Activated T-helper 2 cell treated with anti-CD3 and anti-CD28 coated beads, Interferon-gamma antibody, Interleukin-2, Interleukin-4, amounts not matched to agents 10 μg/mL and 5 μg/mL and 100 μg/mL, durations not matched to agents 14 hours and 24 hours and 36 hours (primary cell): ENCODE data around the gene VCX2. TPM values are rescaled to one million over a fixed set of nuclear protein-coding genes. Genes with fewer than 3 reads are reported as not detected.
"Not testable (repeated sequence)": the region's sequence is repeated elsewhere in the genome, so short reads cannot be mapped to it uniquely, and the experiment has no call there.

Source experiments
- DNase-seq: peaks from one replicate; pipeline ENCODE4 v3.0.0; 2021; ENCODE audit warnings: low spot score
- H3K27ac Mint-ChIP-seq: one replicate; pipeline ENCODE4 v1.8.0; 2021; ENCODE audit warnings: mixed read lengths
- H3K27me3 Mint-ChIP-seq: one replicate; pipeline ENCODE4 v1.8.0; 2021; ENCODE audit warnings: low read depth, mixed read lengths
- H3K36me3 Mint-ChIP-seq: one replicate; pipeline ENCODE4 v1.8.0; 2021; ENCODE audit warnings: low read depth, mixed read lengths
- H3K4me1 Mint-ChIP-seq: one replicate; pipeline ENCODE4 v1.8.0; 2021; ENCODE audit warnings: low read depth, mixed read lengths
- H3K4me3 Mint-ChIP-seq: one replicate; pipeline ENCODE4 v1.8.0; 2021; ENCODE audit warnings: low read depth, mild to moderate bottlenecking, moderate library complexity, mixed read lengths
- H3K9me3 Mint-ChIP-seq: one replicate; pipeline ENCODE4 v1.8.0; 2021; ENCODE audit warnings: mixed read lengths
- intact Hi-C: fragments of 100-400 bp; cut with micrococcal nuclease; formaldehyde crosslinking; loops from one replicate; pipeline ENCODE4 v1.15.1; 2023
- total RNA-seq: library from RNA; stranded (reverse); gene quantifications from 2 replicates; pipeline ENCODE4 v1.2.3, GENCODE V29; 2022

The VCX2 gene
- total RNA-seq = not detected in 2 replicates

- H3K4me3 Mint-ChIP-seq, DNase-seq, H3K27me3 Mint-ChIP-seq, H3K4me1 Mint-ChIP-seq, H3K9me3 Mint-ChIP-seq, H3K36me3 Mint-ChIP-seq, intact Hi-C loops, H3K27ac Mint-ChIP-seq: not testable (repeated sequence)
Observed at GRCh38 chrX:8171169-8171568, at the start of gene VCX2. Gene VCX2, minus strand, starts transcription at chrX:8171267. Its CDS starts 624 bp downstream, at chrX:8170643.

- no peaks in the 10 kb centered on the region for H3K9me3 Mint-ChIP-seq
- H3K4me3 Mint-ChIP-seq = no peak overlapping the region
- H3K4me1 Mint-ChIP-seq = no peaks in the 10 kb centered on the region
- no peaks in the 10 kb centered on the region for H3K36me3 Mint-ChIP-seq
- no peak for DNase-seq
- H3K27ac Mint-ChIP-seq = no peak overlapping the region
- intact Hi-C loops = no loop called here
- H3K27me3 Mint-ChIP-seq = no peaks in the 10 kb centered on the region
Observed at GRCh38 chrX:8204943-8205342, 33.9 kb upstream of the VCX2 start.

- no peak for DNase-seq
- Mint-ChIP-seq H3K9me3 (no peaks in the 10 kb centered on the region), H3K4me1 (no peaks in the 10 kb centered on the region), H3K27me3 (no peaks in the 10 kb centered on the region), H3K4me3 (no peak overlapping the region), H3K36me3 (no peaks in the 10 kb centered on the region), H3K27ac (no peak overlapping the region)
- intact Hi-C loops = no loop called here
Observed at GRCh38 chrX:8204169-8204935, 33.3 kb upstream of the VCX2 start.

GRCh38 chrX:8201896-8202331 lies 30.8 kb upstream of the VCX2 start:
- no peaks in the 10 kb centered on the region for H3K36me3 Mint-ChIP-seq
- DNase-seq = no peak
- H3K4me3 Mint-ChIP-seq = no peak overlapping the region
- H3K27ac Mint-ChIP-seq = no peak overlapping the region
- H3K4me1 Mint-ChIP-seq = no peaks in the 10 kb centered on the region
- H3K9me3 Mint-ChIP-seq = no peaks in the 10 kb centered on the region
- H3K27me3 Mint-ChIP-seq = no peaks in the 10 kb centered on the region
- intact Hi-C loops = no loop called here

GRCh38 chrX:8196776-8197175 lies 25.7 kb upstream of the VCX2 start:
- intact Hi-C loops = no loop called here
- Mint-ChIP-seq H3K27ac (no peak overlapping the region), H3K36me3 (no peaks in the 10 kb centered on the region), H3K27me3 (no peaks in the 10 kb centered on the region), H3K9me3 (no peaks in the 10 kb centered on the region), H3K4me1 (no peaks in the 10 kb centered on the region), H3K4me3 (no peak overlapping the region)
- no peak for DNase-seq

- no peak overlapping the region for H3K4me3 Mint-ChIP-seq
- no peaks in the 10 kb centered on the region for H3K27me3 Mint-ChIP-seq
- DNase-seq = no peak
- H3K4me1 Mint-ChIP-seq = no peaks in the 10 kb centered on the region
- H3K36me3 Mint-ChIP-seq = no peaks in the 10 kb centered on the region
- intact Hi-C loops = no loop called here
- H3K27ac Mint-ChIP-seq = no peak overlapping the region
- H3K9me3 Mint-ChIP-seq = no peaks in the 10 kb centered on the region
Observed at GRCh38 chrX:8194216-8194615, 23.1 kb upstream of the VCX2 start.

- H3K27ac Mint-ChIP-seq = no peak overlapping the region
- no peaks in the 10 kb centered on the region for H3K4me1 Mint-ChIP-seq
- intact Hi-C loops = no loop called here
- no peak for DNase-seq
- no peak overlapping the region for H3K4me3 Mint-ChIP-seq
- no peaks in the 10 kb centered on the region for H3K9me3 Mint-ChIP-seq
- H3K36me3 Mint-ChIP-seq = no peaks in the 10 kb centered on the region
- no peaks in the 10 kb centered on the region for H3K27me3 Mint-ChIP-seq
Observed at GRCh38 chrX:8192276-8192675, 21.2 kb upstream of the VCX2 start.

- H3K9me3 Mint-ChIP-seq = no peaks in the 10 kb centered on the region
- intact Hi-C loops = no loop called here
- H3K4me1 Mint-ChIP-seq = no peaks in the 10 kb centered on the region
- no peak overlapping the region for H3K27ac Mint-ChIP-seq
- H3K4me3 Mint-ChIP-seq = no peak overlapping the region
- no peak for DNase-seq
- no peaks in the 10 kb centered on the region for H3K27me3 Mint-ChIP-seq
- H3K36me3 Mint-ChIP-seq = no peaks in the 10 kb centered on the region
Observed at GRCh38 chrX:8191022-8191421, 20.0 kb upstream of the VCX2 start.

- no peaks in the 10 kb centered on the region for H3K4me1 Mint-ChIP-seq
- intact Hi-C loops = no loop called here
- no peaks in the 10 kb centered on the region for H3K27me3 Mint-ChIP-seq
- no peaks in the 10 kb centered on the region for H3K36me3 Mint-ChIP-seq
- no peaks in the 10 kb centered on the region for H3K9me3 Mint-ChIP-seq
- H3K27ac Mint-ChIP-seq = no peak overlapping the region
- DNase-seq = no peak
- no peak overlapping the region for H3K4me3 Mint-ChIP-seq
Observed at GRCh38 chrX:8190341-8190830, 19.3 kb upstream of the VCX2 start.

GRCh38 chrX:8189096-8189830 lies 18.2 kb upstream of the VCX2 start:
- Mint-ChIP-seq H3K27me3 (no peaks in the 10 kb centered on the region), H3K9me3 (no peaks in the 10 kb centered on the region), H3K4me3 (no peak overlapping the region), H3K27ac (no peak overlapping the region), H3K4me1 (no peaks in the 10 kb centered on the region), H3K36me3 (no peaks in the 10 kb centered on the region)
- no peak for DNase-seq
- intact Hi-C loops = no loop called here

GRCh38 chrX:8183346-8183745 lies 12.3 kb upstream of the VCX2 start:
- H3K4me3 Mint-ChIP-seq = no peak overlapping the region
- H3K4me1 Mint-ChIP-seq = no peaks in the 10 kb centered on the region
- no peaks in the 10 kb centered on the region for H3K9me3 Mint-ChIP-seq
- H3K36me3 Mint-ChIP-seq = no peaks in the 10 kb centered on the region
- no peaks in the 10 kb centered on the region for H3K27me3 Mint-ChIP-seq
- H3K27ac Mint-ChIP-seq = no peak overlapping the region
- intact Hi-C loops = no loop called here
- DNase-seq = no peak

GRCh38 chrX:8179656-8180055 lies 8.6 kb upstream of the VCX2 start:
- Mint-ChIP-seq H3K36me3 (no peaks in the 10 kb centered on the region), H3K4me1 (no peaks in the 10 kb centered on the region), H3K27me3 (no peaks in the 10 kb centered on the region), H3K27ac (no peak overlapping the region), H3K4me3 (no peak overlapping the region), H3K9me3 (no peaks in the 10 kb centered on the region)
- intact Hi-C loops = no loop called here
- no peak for DNase-seq

- H3K4me1 Mint-ChIP-seq, H3K9me3 Mint-ChIP-seq, H3K27me3 Mint-ChIP-seq, H3K36me3 Mint-ChIP-seq, intact Hi-C loops, H3K27ac Mint-ChIP-seq, H3K4me3 Mint-ChIP-seq, DNase-seq: not testable (repeated sequence)
Observed at GRCh38 chrX:8154011-8154410, 17.1 kb downstream of the VCX2 start.
